GM12892 (cell line): Measurements from ENCODE around the gene FAM9B.
"Not testable (repeated sequence)": the region's sequence is repeated elsewhere in the genome, so short reads cannot be mapped to it uniquely, and the experiment has no call there.

Experiments
- DNase-seq: peaks from one replicate; pipeline ENCODE4 v3.0.0; 2011; ENCODE audit not compliant: insufficient read length
- FAIRE-seq: peaks from 2 replicates; lab custom pipeline; 2011; peaks lifted over from hg19 to GRCh38; lab: Jason Lieb, UNC
- POLR2A ChIP-seq: IDR thresholded peaks from 2 replicates; pipeline ENCODE4 v1.6.1; 2011; ENCODE audit warnings: low read depth, low read length, control low read depth
- POLR2AphosphoS5 ChIP-seq: IDR thresholded peaks from 2 replicates; pipeline ENCODE4 v1.6.1; 2011; ENCODE audit warnings: low read depth, low read length, control low read depth
- TAF1 ChIP-seq: IDR thresholded peaks from 2 replicates; pipeline ENCODE4 v1.6.1; 2011; ENCODE audit warnings: low read depth, mild to moderate bottlenecking, control low read depth, low read length, borderline replicate concordance

FAM9B gene

GRCh38 chrX:9037296-9037695 is 3.4 kb upstream of the FAM9B start:
- TF ChIP-seq POLR2A (no peak), POLR2AphosphoS5 (no peak), TAF1 (no peak)
- no peak for FAIRE-seq
- no peak for DNase-seq

GRCh38 chrX:9033586-9033985 is 341 bp downstream of the FAM9B start:
- TF ChIP-seq POLR2AphosphoS5, result no peak
- no peak for TF ChIP-seq POLR2A
- no peak for TF ChIP-seq TAF1
- DNase-seq, result no peak
- FAIRE-seq, result no peak

- no peak for DNase-seq
- TF ChIP-seq TAF1 (no peak), POLR2A (no peak), POLR2AphosphoS5 (no peak)
- no peak for FAIRE-seq
Measured at GRCh38 chrX:9033179-9033578, 748 bp downstream of the FAM9B start.

GRCh38 chrX:9023293-9023692 is 10.6 kb downstream of the FAM9B start:
- TF ChIP-seq POLR2AphosphoS5 (no peak), TAF1 (no peak), POLR2A (no peak)
- DNase-seq (no peak), FAIRE-seq (no peak)

GRCh38 chrX:9019151-9019550 is 14.8 kb downstream of the FAM9B start:
- no peak for DNase-seq
- TF ChIP-seq POLR2A, result no peak
- TF ChIP-seq POLR2AphosphoS5, result no peak
- TF ChIP-seq TAF1, result no peak
- FAIRE-seq, result no peak

- not testable (repeated sequence) for DNase-seq
- FAIRE-seq, result peak; percentile 17
Measured at GRCh38 chrX:9018332-9018731, 15.6 kb downstream of the FAM9B start.

GRCh38 chrX:9003041-9003440 is 30.9 kb downstream of the FAM9B start:
- no peak for DNase-seq
- TF ChIP-seq TAF1 (no peak), POLR2A (no peak), POLR2AphosphoS5 (no peak)
- no peak for FAIRE-seq

- DNase-seq (no peak), FAIRE-seq (no peak)
- no peak for TF ChIP-seq POLR2AphosphoS5
- TF ChIP-seq TAF1, result no peak
- no peak for TF ChIP-seq POLR2A
Measured at GRCh38 chrX:8988446-8988845, 45.5 kb downstream of the FAM9B start.

- FAIRE-seq (no peak), DNase-seq (no peak)
- no peak for TF ChIP-seq POLR2A
- TF ChIP-seq TAF1, result no peak
- TF ChIP-seq POLR2AphosphoS5, result no peak
Measured at GRCh38 chrX:8987672-8988250, 46.2 kb downstream of the FAM9B start.

- FAIRE-seq (no peak), DNase-seq (no peak)
- no peak for TF ChIP-seq TAF1
- TF ChIP-seq POLR2AphosphoS5, result no peak
Measured at GRCh38 chrX:8984231-8984630, 49.7 kb downstream of the FAM9B start.

- FAIRE-seq (no peak), DNase-seq (no peak)
- no peak for TF ChIP-seq POLR2AphosphoS5
- TF ChIP-seq TAF1, result no peak
- TF ChIP-seq POLR2A, result no peak
Measured at GRCh38 chrX:8981723-8982122, 52.2 kb downstream of the FAM9B start.

- no peak for TF ChIP-seq POLR2AphosphoS5
- TF ChIP-seq POLR2A, result no peak
- FAIRE-seq (no peak), DNase-seq (no peak)
Measured at GRCh38 chrX:8980756-8981155, 53.2 kb downstream of the FAM9B start.
